Retinal pigment epithelial cell (primary cell): ENCODE results near the gene CLEC9A.
A peak's percentile ranks its signal among the peaks of the same experiment; 100 is the strongest.

Experiments
- DNase-seq: peaks from one replicate; pipeline ENCODE4 v3.0.0-alpha.2; 2010; ENCODE audit warnings: low read depth
- H3K4me3 ChIP-seq: 2 replicates; pipeline ENCODE4 v1.5.1; 2011; ENCODE audit warnings: mild to moderate bottlenecking, low read length, control low read depth, moderate library complexity
- TF ChIP-seq, protein P1 (sequence below): conservative IDR thresholded peaks from 2 replicates; pipeline ENCODE4 v1.5.1; 2011; ENCODE audit warnings: low read depth, low read length, control low read depth, inconsistent platforms

The CLEC9A gene

DNA sequence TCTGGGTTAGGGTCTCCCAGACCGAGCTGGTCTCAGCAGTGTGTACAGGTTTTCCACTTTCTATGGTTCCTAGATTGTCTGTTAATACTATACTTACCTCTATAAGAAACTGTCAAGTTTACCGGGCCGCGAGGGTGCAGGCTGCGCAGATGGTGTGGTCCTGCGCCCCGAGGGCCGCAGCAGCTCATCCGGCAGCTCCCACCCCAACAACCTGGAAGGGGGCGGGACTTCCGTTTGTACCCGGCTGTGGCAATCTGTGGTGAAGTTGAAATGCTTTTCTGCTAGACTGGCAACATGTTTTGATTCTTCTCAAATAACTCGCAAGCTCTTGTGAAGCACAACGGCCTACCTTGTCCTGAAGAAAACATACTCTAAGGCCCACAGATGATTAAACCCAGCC is at the start of gene CLEC9A:
CLEC9A (plus strand) TSS at position 237 of the 400 bp plus-strand sequence. CDS start 22,006 bp downstream, outside the sequence.
- DNase-seq: no peak
- H3K4me3 ChIP-seq: no peak within 1 kb of the TSS
- TF ChIP-seq, protein P1, sequence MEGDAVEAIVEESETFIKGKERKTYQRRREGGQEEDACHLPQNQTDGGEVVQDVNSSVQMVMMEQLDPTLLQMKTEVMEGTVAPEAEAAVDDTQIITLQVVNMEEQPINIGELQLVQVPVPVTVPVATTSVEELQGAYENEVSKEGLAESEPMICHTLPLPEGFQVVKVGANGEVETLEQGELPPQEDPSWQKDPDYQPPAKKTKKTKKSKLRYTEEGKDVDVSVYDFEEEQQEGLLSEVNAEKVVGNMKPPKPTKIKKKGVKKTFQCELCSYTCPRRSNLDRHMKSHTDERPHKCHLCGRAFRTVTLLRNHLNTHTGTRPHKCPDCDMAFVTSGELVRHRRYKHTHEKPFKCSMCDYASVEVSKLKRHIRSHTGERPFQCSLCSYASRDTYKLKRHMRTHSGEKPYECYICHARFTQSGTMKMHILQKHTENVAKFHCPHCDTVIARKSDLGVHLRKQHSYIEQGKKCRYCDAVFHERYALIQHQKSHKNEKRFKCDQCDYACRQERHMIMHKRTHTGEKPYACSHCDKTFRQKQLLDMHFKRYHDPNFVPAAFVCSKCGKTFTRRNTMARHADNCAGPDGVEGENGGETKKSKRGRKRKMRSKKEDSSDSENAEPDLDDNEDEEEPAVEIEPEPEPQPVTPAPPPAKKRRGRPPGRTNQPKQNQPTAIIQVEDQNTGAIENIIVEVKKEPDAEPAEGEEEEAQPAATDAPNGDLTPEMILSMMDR: no peak

DNA sequence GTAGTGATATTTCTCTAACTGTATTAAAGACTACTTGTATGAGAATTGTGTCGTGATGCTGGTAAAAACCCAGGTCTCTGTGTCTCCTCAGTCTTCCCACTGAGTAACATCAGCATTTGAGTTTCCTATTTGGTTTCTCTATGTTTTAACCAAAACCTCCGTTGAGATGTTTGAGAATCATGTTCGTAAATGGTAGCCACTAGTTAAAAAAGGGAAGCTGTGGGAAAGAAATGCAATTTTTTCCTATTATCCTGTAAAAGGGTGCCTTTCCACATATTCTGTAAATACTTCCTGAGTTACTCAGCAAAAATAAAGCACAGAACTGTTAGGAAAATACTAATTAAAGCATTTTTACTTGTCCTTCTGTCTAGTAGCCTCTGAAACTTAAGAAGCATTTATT is 38.6 kb upstream of the CLEC9A start:
- no peak overlapping the region for H3K4me3 ChIP-seq
- TF ChIP-seq, protein P1: no peak
- DNase-seq: no peak

DNA sequence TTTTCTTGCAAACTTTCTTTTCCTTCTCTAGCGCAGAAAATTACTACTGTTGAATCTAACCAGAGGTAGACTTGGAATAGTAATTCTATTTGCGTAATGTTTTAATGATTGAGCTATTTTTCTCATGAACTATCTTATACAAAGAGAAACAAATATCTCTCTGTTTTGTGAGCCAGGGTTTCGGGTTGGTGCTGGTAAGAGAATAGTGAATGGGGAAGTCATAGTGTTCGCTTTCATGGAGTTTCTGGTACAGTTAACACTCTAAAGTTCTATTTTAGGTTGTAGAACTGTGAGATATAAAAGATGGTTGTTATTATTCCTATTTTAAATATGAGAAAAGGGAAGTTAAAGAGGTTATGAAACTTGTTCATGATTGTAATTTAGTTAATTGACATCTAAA is 38.2 kb upstream of the CLEC9A start:
- no peak for DNase-seq
- TF ChIP-seq, protein P1: no peak
- H3K4me3 ChIP-seq: no peak overlapping the region

DNA sequence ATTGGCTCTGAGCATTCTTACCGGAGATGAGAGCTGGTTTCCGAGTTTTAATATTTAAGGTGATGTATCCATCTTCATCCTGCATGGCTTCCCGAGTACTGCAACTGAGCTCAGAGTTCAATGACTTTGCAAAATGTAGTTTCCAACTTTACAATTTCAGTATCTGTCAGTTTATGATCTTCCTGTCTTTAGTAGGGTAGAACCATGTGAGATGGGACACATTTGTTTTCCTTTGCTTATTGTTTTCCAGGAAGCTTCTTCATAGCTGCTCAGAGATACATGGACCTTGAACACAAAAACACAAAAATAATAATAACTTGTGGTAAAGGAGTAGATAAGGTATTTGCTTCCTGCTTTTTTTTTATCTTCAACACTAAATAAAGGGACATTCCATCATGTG is 31.5 kb upstream of the CLEC9A start, which contains the start of gene CLEC1B:
CLEC1B (minus strand) TSS at position 106 of the 400 bp plus-strand sequence; CDS start at position 85, 21 bp downstream.
- no peak within 1 kb of the TSS for H3K4me3 ChIP-seq
- DNase-seq: no peak
- TF ChIP-seq, protein P1: no peak

DNA sequence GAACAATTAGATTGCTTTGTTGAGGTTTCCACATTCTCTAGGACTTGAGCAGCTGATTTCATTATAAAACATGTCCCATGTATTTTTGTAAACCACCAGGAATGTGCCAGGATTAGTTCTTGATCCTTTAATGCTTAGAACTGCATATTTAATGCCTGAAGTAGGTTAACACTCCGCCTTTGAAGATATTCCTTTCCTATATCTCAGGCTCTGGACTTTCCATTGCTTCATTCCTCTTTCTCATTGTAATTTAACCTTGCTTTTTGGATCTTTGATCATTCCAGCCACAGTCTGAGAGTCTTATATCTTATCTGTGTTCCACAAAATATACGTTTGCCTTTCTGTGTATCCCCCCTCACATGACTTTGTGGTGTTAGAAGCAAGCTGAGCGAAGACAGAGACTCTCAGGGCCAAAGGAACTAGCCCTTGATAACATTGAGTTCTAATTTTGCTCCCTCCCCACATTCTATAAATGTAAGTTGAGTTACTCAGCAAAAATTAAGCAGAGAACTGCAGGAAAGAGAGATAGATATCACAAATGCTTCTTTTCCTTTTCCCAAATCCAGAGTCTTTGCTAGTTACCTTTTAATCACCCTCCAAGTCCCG is 29.2 kb upstream of the CLEC9A start:
- no peak overlapping the region for H3K4me3 ChIP-seq
- TF ChIP-seq, protein P1: no peak
- peak; percentile 41 for DNase-seq

DNA sequence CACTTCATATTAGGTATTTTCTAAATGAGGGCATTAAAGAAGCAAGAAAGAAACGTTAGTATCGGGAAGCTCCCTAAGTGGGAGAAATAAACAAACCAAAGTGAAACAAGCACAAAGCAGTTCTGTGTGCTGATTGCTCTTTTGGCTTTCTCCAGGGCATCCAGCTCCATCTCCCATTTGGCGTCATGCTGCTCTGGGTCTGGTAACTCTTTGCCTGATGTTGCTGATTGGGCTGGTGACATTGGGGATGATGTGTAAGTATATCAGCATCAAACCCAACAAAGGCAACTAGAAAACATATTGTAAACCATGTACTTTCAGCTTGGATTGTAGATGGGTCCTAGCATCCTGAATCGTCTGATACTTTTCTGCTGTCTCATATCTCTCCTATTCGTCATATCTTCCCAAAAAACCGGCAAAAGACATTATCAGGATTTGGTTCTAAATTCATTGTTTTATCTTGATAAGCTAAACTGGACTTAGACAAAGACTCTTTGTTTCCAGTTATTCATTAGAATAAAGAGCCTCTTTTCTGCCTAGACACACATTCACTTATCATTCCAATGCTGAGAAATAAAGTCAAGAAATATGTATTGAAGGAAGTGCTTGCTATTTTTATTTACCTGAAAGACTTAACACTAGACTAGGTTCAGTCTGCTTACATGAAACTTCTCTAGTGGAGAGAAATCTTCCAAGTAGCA is 17.7 kb upstream of the CLEC9A start:
- no peak overlapping the region for H3K4me3 ChIP-seq
- TF ChIP-seq, protein P1: no peak
- no peak for DNase-seq

DNA sequence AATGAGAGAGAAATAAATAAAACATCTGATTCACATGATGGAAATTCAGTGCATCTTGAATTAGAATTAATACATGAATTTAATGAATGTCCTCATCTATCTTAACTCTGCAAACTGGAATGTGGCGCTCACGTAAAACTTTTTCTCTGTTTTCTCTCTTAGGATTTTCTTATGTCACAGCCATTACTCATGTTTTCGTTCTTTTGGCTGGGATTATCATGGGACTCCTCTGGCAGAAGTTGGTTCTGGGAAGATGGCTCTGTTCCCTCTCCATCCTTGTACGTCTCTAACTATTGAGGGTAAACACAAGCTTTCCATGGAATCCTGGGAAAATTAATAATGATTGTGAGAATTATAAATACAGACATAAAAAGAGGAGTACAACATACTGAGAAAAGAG is 15.0 kb upstream of the CLEC9A start:
- no peak overlapping the region for H3K4me3 ChIP-seq
- TF ChIP-seq, protein P1: no peak
- DNase-seq: no peak
